Activated gamma-delta T cell (primary cell): ENCODE results near the gene FCN3.
"Not testable (repeated sequence)": the region's sequence is repeated elsewhere in the genome, so short reads cannot be mapped to it uniquely, and the experiment has no call there.

ENCODE experiments used
- DNase-seq: peaks from one replicate; lab custom pipeline; 2025; lab: John Stamatoyannopoulos, UW
- total RNA-seq, 2 donors: gene quantifications; one replicate each; lab custom pipeline; 2026; lab: John Stamatoyannopoulos, UW

FCN3 gene
- total RNA-seq: 0 reads per million in 2 donors

DNA sequence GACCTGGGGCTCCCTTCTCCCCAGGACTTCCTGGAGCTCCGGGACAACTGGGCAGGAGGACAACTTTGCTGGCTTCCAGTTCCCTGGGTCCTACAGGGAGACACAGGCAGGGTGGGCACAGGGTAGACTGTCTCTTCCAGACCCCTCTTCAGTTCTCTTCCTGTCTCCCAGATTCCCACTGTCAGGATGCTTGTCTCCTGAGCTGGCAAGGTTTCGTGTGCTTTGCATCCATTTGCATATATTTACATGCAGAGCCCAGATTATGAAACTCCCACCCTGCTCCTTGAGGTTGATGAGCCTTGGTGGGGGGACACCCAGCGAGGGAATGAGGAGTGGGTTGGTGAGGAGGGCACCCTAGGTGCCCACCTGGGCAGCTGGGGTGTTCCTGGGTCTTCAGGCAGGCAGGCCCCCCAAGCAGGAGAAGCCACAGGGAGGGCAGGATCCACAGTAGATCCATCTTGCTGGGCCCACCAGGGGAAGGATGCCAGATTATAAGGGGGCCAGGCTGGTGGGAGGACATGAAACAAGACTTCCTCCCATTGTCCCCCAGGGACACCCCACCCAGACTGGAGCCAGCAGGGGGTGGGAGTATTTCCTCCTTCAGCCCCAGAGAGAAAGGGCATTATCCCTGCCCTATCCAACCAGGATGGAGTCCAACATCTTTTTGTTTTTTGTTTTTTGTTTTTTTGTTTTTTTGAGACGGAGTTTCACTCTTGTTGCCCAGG is at the start of gene FCN3:
Gene FCN3 (minus strand): TSS at position 463 of the 725 bp plus-strand sequence. CDS start 6 bp downstream, at position 457.
- no peak for DNase-seq

DNA sequence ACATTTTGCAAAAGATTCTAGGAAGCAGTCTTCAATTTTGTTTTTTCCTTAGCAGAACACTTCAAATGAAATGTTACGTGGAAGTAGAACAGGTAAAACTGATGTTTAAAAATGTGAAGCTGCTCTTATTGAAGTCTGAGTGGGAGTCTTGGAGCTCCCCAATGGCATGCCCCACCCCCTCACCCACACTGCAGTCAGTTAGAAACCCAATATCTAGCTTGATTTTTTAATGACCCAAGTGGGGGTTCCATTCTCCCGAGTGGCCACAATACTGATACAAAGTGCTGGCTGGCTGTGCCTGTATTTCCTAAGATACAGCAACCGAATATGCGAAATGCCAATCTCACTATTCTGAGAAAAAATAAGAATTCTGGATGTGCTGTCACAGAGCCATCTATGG is 49.1 kb upstream of the FCN3 start:
- DNase-seq: no peak

DNA sequence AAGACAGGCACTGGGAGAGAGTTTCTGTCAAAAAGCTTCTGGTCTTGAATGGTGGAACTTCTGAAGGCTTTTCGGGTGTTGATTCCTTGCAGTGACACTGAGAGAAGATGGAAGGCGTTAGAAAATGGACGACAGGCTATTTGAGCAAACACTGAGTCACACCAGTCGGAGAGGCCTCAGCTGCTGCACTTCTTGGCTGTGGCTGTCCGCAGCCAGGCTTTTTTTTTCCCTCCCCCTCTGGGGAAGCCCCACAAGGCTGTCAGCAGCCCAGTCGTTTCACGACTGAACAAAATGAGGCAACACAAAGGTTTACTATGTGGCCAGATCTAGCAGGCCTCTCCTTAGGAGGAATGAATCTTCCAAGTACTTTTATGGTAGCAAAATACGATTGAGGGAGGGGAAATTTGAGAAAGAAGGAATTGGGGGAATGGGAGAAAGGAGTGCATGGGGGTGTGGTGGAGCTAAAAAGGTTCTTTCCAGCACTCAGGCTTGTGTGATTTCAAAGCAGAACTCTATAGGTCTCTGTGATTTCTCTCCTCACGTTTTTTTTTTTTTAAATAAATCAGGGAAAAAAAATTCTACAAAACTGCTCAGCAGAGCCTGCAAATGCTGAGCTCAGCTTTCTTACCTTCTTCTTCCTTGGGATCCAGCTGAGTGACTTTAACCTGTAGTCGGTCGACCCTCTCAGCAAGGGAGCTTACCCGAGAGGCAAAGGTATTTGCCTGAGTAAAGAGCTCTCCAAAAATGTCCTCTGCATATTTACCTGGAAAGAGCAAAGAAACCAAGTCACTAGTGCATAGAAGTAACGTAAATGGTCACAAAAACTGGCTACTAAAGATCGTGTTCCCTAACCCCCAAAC is 43.9 kb upstream of the FCN3 start:
- DNase-seq: no peak

GRCh38 chr1:27417713-27418112 is 43.1 kb upstream of the FCN3 start:
- no peak for DNase-seq

- DNase-seq: no peak
Measured at GRCh38 chr1:27416387-27417111, 41.9 kb upstream of the FCN3 start.

GRCh38 chr1:27414091-27414490 is 39.5 kb upstream of the FCN3 start:
- DNase-seq: no peak

DNA sequence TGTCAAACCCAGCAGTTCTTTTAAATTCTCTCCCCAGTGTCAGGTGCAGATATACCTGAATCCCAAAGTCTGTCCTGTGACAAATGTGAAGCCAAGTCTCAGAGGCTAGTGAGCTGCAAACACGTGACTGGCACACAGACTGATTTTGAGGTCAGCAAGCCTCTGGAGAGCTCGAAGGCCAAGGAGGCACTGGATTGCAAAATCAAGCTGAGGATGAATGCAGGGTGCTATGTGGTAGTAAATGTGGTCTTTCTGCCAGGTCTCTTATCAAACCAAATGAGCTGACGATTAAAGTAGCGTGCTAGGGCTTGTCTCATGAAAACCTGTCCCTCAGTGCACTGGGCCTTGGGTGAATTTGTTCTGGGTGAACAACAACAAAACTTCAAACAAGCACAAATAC is 38.4 kb upstream of the FCN3 start:
- DNase-seq: no peak

GRCh38 chr1:27412502-27412901 is 37.9 kb upstream of the FCN3 start:
- DNase-seq: no peak

GRCh38 chr1:27410709-27411108 is 36.1 kb upstream of the FCN3 start:
- no peak for DNase-seq

- DNase-seq: no peak
Measured at GRCh38 chr1:27409669-27410068, 35.0 kb upstream of the FCN3 start.

- no peak for DNase-seq
Measured at GRCh38 chr1:27408151-27408550, 33.5 kb upstream of the FCN3 start.

GRCh38 chr1:27406791-27407190 is 32.2 kb upstream of the FCN3 start:
- DNase-seq: not testable (repeated sequence)

DNA sequence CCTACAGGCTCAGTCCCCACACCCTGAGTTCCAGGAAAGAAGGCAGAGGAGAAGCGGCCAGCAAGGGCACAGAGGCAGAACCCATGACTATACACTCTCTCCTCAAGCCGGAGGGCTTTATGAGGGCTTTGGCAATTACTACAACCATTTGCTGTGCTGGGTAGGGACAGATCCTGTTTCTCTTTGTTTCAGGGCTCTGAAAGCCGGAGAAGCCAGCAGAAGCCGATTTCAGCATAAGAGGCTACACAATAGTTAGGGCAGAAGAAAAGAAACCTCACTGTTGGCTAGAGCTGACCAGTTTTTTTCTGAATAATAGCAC is 31.7 kb upstream of the FCN3 start:
- DNase-seq: no peak

- not testable (repeated sequence) for DNase-seq
Measured at GRCh38 chr1:27405598-27406361, 31.2 kb upstream of the FCN3 start.

DNA sequence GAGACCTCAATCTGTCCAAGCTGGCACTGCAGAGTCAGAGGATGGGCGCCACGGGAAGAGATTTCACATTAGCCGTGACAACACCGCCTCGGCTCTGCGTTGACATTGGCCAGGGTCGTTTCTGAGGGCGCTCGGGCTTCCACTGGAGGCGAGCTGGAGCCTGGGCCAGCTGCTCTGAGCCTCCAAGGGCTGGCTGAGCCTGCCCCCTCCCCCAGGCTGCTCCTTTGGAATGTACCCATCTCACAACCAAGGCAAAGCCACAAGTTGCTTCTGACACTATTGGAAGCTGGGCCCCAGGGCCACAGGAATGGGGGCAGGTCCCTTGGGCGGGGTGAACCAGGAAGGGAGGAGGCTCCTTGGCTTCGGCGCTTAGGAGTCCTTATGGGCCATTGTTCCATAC is 30.4 kb upstream of the FCN3 start:
- DNase-seq: no peak

DNA sequence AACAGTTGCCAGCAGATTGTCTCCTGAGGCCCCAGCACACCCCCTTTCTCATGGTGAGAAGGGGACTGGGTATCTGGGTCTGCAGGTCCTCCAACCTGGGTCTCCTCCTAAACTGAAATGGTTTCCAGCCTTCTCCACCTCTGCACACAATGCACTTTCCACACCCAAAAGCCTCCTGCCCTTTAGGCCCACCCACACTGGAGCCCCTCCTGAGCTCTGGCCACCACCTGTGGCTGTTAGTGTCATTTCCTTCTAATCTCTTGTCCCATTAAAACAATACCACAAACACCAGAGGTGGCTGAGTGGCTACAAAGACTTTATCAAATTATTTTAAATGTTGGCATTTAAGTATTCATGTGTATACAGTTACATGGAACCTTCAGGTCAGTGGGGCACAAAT is 29.3 kb upstream of the FCN3 start:
- no peak for DNase-seq

DNA sequence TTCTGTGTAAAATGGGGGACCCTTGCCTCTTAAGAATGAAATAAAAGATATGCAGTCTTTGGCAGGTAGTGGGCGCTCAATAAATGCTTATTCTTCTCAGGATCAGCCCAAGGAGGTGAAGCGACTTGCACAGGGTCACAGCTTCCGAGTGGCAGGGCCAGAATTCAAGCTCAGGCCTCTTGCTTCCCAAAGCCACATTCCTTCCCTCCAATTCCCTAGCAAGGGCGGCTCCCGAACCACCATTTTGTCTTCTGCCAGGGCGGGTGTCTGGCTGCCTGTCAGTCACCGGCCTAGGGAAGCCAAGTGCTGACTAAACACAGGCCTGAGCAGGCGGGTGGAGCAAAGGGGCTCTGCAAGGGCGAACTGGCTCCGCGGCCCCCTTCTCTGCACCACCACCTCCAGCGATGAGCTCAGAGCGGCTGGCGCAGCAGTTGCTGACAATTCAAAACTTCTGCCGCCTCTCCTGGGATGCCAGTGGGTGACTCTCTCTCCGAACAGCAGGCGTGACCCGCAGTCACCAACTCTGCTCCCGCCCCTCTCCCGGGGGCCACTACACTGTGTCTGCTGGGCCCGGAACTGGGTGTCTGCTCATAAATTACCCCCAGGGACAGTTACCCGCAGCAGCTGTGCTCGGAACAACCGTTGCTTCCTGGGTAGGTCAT is 28.6 kb upstream of the FCN3 start:
- DNase-seq: no peak

- DNase-seq: no peak
Measured at GRCh38 chr1:27402349-27402754, 27.7 kb upstream of the FCN3 start.

DNA sequence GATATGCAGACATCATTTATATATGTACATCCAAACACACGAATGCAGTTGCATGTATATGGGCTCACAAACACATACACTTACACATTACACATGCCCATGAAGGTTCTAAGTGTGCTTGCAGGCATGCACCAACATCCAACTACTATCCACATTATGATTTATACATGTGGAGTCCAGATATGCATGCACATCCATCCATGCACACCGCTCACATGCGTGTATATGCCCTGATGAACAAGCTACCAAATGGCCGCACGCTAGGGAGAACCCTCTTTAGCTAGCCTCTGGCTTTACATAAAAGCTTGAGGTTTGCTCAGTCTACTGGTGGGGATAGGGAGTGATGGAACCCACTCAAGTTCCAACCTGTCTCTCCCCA is 26.3 kb upstream of the FCN3 start:
- DNase-seq: no peak

GRCh38 chr1:27400082-27400962 is 25.7 kb upstream of the FCN3 start:
- DNase-seq: no peak
